ENCODE data around the gene GRPEL1.

GRPEL1 gene

GRCh38 chr4:7042503-7043283 is 25.2 kb downstream of the GRPEL1 start:
- TF ChIP-seq CTCF (IDR thresholded peaks at IDR 0.05; ENCODE audit: borderline replicate concordance, control extremely low read depth, extremely low read depth, insufficient read depth, missing control alignments), result no peak
- peak; percentile 100 for DNase-seq (ENCODE audit: low spot score)
- in situ Hi-C loops (cut with MboI; ENCODE audit: low sequenced_read_pairs, unreplicated experiment), result no loop called here

DNA sequence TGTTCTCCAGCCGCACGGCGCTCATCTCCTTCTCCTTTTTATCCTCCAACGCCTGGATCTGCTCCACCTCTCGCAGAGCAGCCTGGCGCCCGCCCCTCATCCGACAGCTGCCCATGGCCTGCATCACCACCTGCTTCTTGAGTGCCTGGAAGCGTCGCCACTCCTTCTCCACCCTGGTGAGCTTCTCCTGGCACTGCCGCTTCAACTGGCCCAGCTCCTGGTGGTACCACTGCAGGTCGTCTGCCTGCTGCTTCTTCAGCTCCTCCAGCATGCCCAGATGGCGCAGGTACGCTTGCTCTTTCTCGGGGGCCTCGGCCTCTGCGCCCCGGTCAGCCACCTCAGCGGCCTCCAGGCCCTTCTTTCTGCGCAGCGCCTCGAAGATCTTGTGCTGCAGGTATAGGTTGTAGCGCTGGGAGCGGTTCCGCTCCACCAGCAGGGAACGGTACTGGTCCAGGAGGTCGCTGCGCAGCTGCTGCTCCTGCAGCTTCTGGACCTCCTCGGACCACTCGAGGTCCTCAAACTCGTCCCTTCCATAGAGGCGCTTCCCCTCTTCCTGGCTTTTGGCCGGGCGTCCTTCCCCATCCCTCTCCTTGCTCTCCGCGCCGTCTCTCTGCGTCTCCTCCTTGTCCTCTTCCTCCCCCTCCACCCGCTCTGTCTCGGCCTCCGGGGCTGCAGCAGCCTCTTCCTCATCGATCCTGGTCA is 25.9 kb downstream of the GRPEL1 start:
- no peak for DNase-seq (ENCODE audit: low spot score)
- TF ChIP-seq CTCF (IDR thresholded peaks at IDR 0.05; ENCODE audit: borderline replicate concordance, control extremely low read depth, extremely low read depth, insufficient read depth, missing control alignments), result no peak
- in situ Hi-C loops (cut with MboI; ENCODE audit: low sequenced_read_pairs, unreplicated experiment), result no loop called here

DNA sequence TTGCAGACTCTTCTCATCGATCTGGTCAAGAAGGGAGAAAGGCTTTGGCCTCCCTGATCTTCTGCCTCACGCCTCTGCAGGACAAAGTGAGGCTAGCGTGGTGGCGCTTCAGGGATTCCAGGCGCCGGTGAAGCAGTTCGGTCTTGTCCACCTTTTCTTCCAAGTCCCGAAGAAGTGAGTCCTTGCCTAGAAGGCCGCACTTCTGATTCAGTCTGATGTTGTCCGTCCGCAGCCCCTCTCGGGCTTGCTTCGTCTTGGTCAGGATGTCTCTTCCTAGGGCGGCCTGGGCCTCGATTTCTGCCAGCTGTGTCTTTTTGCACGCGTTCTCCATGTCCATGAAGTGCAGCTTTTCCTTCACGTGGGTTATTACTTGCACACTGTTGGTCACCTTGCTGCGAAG is 26.6 kb downstream of the GRPEL1 start:
- no peak for DNase-seq (ENCODE audit: low spot score)
- no peak for TF ChIP-seq CTCF (IDR thresholded peaks at IDR 0.05; ENCODE audit: borderline replicate concordance, control extremely low read depth, extremely low read depth, insufficient read depth, missing control alignments)
- in situ Hi-C loops (cut with MboI; ENCODE audit: low sequenced_read_pairs, unreplicated experiment), result no loop called here

DNA sequence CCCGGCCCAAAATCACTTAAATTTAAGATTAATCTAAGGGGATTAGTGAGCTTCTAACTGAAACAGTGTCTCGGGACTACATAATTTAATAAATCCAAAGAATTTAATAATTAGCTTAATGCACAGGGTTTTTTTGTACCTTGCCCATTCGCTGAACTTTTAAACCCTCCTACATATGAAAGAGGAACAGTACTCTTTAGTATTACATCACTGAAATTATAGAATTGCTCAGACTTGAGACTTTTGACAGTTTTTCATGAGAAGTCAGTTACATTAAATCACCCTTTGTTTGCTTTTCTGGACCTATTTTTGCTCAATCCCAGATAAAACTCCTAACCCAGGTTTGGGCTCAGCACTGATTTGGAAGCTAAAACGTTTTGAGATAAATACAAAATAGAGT is 27.1 kb downstream of the GRPEL1 start:
- in situ Hi-C loops (cut with MboI; ENCODE audit: low sequenced_read_pairs, unreplicated experiment), result no loop called here
- no peak for DNase-seq (ENCODE audit: low spot score)
- TF ChIP-seq CTCF (IDR thresholded peaks at IDR 0.05; ENCODE audit: borderline replicate concordance, control extremely low read depth, extremely low read depth, insufficient read depth, missing control alignments), result no peak

DNA sequence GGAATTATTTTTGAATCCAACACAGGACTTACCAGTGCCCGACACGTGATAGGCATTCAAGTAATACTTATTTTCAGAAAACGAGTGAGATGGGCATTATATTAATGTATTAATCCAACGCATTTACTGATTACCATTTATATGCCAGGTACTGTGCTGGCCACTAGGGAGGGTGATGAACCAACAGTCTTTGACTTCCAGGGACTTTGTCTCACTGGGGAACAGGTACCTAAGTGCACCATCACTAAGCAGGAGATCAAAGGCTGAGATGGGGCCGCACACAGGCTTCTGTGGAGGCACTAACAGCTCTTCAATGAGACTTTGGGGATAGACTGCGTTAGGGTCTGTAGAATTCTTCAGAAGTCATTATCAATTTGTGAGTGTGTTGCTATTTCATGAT is 30.4 kb downstream of the GRPEL1 start:
- in situ Hi-C loops (cut with MboI; ENCODE audit: low sequenced_read_pairs, unreplicated experiment), result no loop called here
- no peak for TF ChIP-seq CTCF (IDR thresholded peaks at IDR 0.05; ENCODE audit: borderline replicate concordance, control extremely low read depth, extremely low read depth, insufficient read depth, missing control alignments)
- no peak for DNase-seq (ENCODE audit: low spot score)

DNA sequence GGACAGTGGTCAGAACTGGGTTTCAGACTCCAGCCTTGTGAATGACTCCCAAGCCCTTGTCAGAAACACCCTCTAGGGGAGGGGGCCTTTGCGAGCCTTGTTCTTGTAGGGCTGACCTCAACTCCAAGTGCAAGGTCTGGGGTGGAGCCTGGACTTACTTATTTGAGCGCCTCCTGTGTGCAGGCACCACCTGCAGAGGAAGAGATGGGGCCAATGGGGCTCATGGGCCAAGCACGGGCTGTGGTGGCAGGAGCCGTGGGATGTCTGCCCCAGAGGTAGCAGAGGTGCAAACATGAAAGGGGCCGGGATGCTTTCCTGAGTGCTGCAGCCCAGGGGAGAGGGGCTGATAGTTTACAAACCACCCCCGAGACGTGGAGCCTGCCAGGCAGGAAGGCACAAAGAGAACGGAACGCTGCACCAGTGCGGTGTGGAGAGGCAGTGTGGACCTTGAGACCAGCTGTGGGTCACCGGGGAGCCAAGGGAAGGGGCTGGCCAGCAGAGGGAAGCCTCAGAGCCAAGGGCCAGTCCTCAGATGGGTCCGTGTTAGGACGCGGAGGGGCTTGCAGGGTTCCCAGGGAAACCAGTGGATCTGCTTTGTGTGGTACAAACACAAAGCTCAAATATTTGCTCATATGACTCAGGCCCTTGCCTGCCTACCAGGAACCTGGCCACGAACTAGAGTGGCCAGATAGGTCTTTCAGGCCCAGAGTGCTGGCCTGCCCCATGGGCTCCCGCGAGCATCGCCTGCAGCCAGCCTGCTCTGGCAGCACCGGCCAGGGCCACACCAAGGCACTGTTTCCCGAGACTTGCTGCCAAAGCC is 33.4 kb downstream of the GRPEL1 start:
- in situ Hi-C loops (cut with MboI; ENCODE audit: low sequenced_read_pairs, unreplicated experiment), result no loop called here
- no peak for TF ChIP-seq CTCF (IDR thresholded peaks at IDR 0.05; ENCODE audit: borderline replicate concordance, control extremely low read depth, extremely low read depth, insufficient read depth, missing control alignments)

More for the DNA sequence above, 33.4 kb downstream of the GRPEL1 start:
- DNase-seq (ENCODE audit: low spot score), result no peak

Data from GM13976 (cell line).